Measurements from ENCODE around the gene NCAPD3.
"Not testable (repeated sequence)": the region's sequence is repeated elsewhere in the genome, so short reads cannot be mapped to it uniquely, and the experiment has no call there.

NCAPD3 gene

GRCh38 chr11:134230339-134230738 lies 6.6 kb upstream of the NCAPD3 start:
- in situ Hi-C loops (cut with MboI; ENCODE audit: low sequenced_read_pairs) = no loop called here

DNA sequence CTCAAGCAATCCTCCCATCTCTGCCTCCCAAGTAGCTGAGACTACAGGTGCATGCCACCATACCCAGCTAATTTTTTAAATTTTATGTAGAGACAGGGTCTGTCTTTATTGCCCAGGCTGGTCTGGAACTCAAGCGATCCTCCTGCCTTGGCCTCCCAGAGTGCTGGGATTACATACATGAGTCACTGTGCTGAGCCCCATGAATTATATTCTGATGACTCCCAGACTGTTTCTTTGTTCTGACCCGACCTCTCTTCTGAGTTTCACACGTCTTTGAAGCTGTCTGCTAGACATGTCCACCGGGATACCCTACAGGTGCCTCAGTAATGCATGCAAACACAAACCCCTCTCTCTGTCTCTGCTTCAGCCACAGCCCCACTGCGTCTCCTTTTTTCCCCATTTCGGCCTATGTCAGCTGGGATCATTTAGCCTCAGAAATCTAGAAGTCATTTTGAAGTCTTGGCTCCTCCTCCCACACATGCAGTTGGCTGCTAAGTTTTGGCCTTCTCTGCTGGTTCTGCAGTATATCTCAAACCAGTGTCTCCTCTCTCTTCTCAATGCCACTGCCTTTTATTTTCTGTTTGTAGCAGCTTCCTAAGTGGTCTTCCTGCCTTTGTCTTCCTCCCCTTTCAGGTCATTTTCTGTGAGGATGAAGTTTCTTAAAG lies 5.5 kb upstream of the NCAPD3 start:
- in situ Hi-C loops (cut with MboI; ENCODE audit: low sequenced_read_pairs) = no loop called here

DNA sequence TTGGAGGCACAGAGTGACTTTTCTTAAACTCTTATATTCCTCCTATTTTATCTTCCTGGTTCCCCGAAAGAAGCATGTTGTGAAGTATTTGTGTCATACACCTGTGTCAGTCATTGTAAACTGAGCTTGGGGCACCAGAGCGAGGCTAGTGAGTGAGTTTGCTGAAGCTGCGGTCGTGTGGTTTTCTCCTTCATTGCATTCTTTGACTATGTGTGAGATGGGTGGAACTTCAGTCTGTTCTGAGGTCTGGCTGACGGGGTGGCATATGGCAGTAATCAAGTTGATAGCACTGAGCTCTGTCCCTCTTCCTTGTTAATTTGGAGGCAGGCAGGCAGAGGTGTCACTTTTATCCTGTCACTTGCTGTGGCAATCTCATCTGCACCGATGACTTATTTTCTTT lies 4.9 kb upstream of the NCAPD3 start:
- in situ Hi-C loops (cut with MboI; ENCODE audit: low sequenced_read_pairs) = no loop called here

DNA sequence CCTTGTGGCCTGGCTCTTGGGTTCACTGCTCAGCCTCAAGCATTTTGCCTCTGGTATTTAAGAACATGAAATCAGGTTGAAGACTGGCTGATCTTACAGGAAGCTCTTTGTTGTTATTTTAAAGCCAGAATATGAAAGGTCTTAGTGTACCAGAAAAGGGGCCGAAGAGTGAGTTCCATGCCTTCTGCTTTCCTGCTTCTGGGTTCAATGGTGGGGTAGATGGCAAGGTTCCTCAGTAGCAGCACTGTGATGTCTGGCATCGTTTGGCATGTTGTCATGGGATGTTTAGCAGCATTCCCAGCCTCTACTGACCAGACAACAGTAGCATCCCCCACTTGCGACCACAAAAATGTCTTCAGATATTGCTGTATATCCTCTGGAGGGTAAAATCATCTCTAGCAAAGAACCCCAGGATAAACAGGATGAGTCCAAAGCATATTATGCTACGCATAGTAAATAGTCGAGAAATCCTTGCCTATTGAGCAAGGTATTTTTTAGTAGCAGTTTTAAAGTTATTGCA lies 3.1 kb upstream of the NCAPD3 start:
- in situ Hi-C loops (cut with MboI; ENCODE audit: low sequenced_read_pairs) = no loop called here

DNA sequence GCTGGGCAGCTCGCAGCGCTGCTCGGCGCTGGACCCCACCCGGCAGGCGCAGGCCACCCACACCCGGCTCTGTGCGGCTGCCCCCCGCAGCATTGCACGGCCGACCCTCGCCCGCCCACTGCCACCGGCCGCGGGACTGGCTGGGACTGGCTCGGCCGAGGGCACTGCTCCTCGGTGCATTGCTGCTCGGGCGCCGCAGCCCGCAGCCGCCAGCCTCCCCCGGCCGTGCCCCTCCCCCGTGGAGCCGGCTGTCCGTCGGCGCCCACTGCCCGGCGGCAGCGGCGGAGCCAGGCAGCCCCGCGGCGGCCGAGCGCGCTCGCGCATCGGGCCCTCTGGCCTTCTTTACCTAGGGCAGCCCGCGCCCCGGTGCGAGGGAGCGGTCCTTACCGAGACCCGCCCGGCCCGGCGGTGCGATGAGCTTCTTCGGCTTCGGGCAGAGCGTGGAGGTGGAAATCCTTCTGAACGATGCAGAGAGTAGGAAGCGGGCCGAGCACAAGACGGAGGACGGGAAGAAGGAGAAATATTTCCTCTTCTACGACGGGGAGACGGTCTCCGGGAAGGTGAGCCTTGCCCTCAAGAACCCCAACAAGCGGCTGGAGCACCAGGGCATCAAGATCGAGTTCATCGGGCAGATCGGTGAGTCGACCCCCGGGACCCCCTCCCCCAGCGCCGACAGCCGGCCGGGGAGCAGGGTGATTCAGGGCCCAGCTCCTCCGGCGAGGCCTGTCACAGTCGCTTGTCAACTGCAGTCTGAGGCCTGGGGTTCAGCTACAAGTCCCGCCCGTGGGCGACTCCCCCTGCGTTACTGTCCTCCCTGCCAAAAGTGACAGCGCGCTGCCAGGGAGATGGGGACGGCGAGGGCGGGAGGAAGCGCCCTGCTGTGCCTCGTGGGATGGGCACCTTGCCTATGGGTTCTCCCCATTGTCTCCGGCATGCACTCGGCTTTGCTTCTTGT lies 1.2 kb upstream of the NCAPD3 start:
- in situ Hi-C loops (cut with MboI; ENCODE audit: low sequenced_read_pairs) = no loop called here

DNA sequence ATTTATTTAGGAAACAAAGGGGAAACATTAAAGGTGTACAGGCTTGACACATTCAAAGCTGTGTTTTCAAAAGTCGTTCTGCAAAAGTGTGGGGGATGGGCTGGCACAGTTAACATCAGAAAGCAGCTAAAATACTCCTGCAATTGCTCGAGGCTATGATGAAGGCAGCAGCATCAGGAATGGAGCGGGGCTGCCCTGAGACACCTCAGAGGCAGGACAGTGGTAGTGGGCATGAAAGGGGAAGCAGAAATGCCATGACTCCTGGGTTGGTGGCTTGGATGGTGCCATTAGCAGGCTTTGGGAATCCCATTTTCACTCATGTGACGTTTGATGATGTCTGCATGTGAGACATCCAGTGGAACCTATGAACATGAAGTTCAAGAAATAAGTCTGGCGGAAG lies 646 bp downstream of the NCAPD3 start:
- in situ Hi-C loops (cut with MboI; ENCODE audit: low sequenced_read_pairs) = no loop called here

DNA sequence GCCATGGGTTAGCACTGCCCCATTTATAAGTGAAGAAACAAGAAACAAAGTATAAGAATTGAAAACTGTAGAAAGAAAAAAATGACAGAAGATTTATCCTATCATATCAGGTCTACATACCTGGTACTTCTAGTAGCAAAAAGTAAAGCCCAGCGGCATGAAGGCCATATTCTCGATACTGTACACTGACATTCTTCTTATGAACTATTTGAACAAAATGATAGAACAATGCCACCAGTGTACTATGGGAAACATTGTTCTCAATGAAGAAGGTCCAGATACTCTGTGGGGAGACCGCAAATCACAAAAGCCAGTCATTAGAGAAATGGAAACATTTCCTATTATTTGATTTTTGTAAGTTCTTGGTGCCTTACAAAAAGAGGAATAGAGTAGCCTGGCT lies 7.0 kb downstream of the NCAPD3 start:
- in situ Hi-C loops (cut with MboI; ENCODE audit: low sequenced_read_pairs) = no loop called here

DNA sequence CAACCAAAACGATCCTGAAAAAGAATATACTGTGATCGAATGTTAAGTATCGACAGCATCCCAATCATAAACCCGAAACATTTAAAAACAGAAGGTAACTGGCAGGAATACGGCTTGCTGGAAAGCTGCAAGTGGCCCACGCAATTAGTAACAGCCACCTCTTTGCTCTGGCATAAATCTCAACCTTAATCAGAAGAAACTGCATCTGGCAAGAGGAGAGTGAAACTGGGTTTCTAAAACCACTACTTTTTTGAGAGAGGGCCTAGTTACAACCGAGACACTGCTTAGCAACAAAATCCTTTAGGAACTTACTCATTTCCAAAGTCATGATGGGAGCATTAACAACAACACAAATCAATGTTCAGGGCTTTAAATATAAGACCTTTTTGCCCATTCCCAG lies 7.9 kb downstream of the NCAPD3 start:
- in situ Hi-C loops (cut with MboI; ENCODE audit: low sequenced_read_pairs) = no loop called here

GRCh38 chr11:134207538-134208239 lies 16.1 kb downstream of the NCAPD3 start:
- in situ Hi-C loops (cut with MboI; ENCODE audit: low sequenced_read_pairs) = no loop called here

GRCh38 chr11:134206185-134206584 lies 17.6 kb downstream of the NCAPD3 start:
- in situ Hi-C loops (cut with MboI; ENCODE audit: low sequenced_read_pairs) = no loop called here

DNA sequence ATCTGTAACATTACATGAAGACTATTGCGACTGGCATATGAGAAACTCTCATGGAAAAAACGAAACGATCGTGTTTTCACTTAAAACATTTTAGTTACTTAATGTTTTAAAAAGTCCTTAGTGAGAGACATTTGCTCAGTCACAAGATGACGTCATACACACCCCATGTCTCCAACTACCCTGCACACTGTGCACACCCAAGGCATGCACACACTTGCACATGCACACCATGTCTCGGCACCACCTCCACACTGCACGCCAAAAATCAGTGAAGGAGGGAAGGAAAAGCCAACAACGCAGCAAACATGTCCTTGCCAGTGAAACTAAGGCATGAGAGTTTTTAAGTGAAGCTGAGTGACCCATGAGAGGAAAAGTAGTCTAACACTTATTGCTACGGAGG lies 18.0 kb downstream of the NCAPD3 start:
- in situ Hi-C loops (cut with MboI; ENCODE audit: low sequenced_read_pairs) = no loop called here

- in situ Hi-C loops (cut with MboI; ENCODE audit: low sequenced_read_pairs) = no loop called here
Measured at GRCh38 chr11:134202661-134203060, 21.1 kb downstream of the NCAPD3 start.

- in situ Hi-C loops (cut with MboI; ENCODE audit: low sequenced_read_pairs) = no loop called here
Measured at GRCh38 chr11:134200688-134201087, 23.1 kb downstream of the NCAPD3 start.

GRCh38 chr11:134199531-134199930 lies 24.2 kb downstream of the NCAPD3 start:
- in situ Hi-C loops (cut with MboI; ENCODE audit: low sequenced_read_pairs) = no loop called here

- in situ Hi-C loops (cut with MboI; ENCODE audit: low sequenced_read_pairs) = no loop called here
Measured at GRCh38 chr11:134196756-134197155, 27.0 kb downstream of the NCAPD3 start.

DNA sequence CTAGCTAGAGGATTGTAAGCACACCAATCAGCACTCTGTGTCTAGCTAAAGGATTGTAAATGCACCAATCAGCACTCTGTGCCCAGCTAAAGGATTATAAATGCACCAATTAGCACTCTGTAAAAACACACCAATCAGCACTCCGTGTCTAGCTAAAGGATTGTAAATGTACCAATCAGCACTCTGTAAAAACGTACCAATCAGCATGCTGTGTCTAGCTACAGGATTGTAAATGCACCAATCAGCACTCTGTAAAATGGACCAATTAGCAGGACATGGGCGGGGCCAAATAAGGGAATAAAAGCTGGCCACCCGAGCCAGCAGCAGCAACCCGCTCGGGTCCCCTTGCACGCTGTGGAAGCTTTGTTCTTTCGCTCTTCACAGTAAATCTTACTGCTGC lies 35.7 kb downstream of the NCAPD3 start:
- in situ Hi-C loops (cut with MboI; ENCODE audit: low sequenced_read_pairs) = not testable (repeated sequence)

GRCh38 chr11:134181707-134182106 lies 42.1 kb downstream of the NCAPD3 start:
- in situ Hi-C loops (cut with MboI; ENCODE audit: low sequenced_read_pairs) = no loop called here

DNA sequence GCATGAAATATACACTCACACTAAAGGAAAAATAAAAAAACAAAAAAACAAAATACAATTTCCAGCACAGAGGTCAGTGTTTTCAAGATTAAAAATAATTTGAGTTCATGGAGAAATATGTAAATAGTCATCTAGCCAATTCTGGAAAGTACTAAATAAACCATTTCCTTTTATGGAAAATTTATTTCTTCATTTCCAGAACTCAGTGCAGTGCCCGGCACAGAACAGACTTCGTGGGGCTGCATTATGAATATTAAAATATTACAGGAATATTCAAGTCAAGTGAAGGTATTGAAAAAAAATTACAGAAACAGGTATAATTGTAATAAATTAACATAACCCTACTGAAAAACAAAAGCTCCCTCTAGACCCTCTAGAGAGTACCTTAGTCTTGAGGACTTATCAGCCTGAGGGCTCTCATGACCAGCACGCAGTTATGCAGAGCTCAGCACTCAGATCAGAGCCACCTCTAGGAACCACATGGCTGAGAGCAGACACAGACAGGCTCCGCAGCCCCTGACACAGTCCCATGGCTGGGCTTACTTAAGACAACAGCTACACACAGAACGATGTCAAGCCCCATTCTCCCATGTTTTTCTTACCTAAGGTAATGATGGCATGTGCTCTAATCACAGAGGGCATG lies 45.6 kb downstream of the NCAPD3 start:
- in situ Hi-C loops (cut with MboI; ENCODE audit: low sequenced_read_pairs) = no loop called here

DNA sequence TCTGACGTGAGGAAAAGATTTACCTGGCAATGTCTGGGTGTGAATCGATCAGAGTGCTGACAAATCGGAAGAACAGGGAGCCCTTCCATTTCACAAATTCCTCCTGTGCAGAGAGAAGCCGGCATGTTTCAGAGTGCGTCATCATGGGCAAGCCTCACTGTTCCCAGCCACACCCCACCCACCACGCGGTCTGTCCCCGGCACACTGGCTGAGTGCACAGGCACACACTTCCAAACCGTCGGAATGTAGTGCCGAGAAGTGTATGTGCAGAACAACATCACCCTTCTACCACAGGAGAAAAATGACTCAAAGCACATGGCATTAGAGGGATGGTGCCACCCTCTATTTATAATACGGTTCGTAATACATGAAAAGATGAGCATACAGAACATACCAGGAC lies 47.5 kb downstream of the NCAPD3 start:
- in situ Hi-C loops (cut with MboI; ENCODE audit: low sequenced_read_pairs) = no loop called here

GRCh38 chr11:134173296-134173695 lies 50.5 kb downstream of the NCAPD3 start:
- in situ Hi-C loops (cut with MboI; ENCODE audit: low sequenced_read_pairs) = no loop called here

GRCh38 chr11:134171951-134172350 lies 51.8 kb downstream of the NCAPD3 start:
- in situ Hi-C loops (cut with MboI; ENCODE audit: low sequenced_read_pairs) = no loop called here
